Measurements from ENCODE around the gene TENM4. TPM values are rescaled to one million over a fixed set of nuclear protein-coding genes. Genes with fewer than 3 reads are reported as not detected.
A peak's percentile ranks its signal among the peaks of the same experiment; 100 is the strongest.

TENM4 gene
- polyA plus RNA-seq, 1 experiment, result 5.5 TPM

GRCh38 chr11:79237091-79237490, 203.7 kb downstream of the TENM4 start:
- no peak overlapping the region for H3K4me3 ChIP-seq (ENCODE audit: low read depth, low read length)
- peak overlapping the region; percentile 97 for H3K27ac ChIP-seq (ENCODE audit: low read depth, low read length)
- no peak for TF ChIP-seq CTCF (IDR thresholded peaks at IDR 0.05; ENCODE audit: low read depth, low read length)
- DNase-seq (ENCODE audit: low read depth, low spot score), result no peak
- no peaks in the 10 kb centered on the region for H3K27me3 ChIP-seq (ENCODE audit: control insufficient read depth, insufficient read depth, low read length)
- CTCF ChIA-PET, result interaction anchor here (1.0 to 2.1 kb wide), 3 partner anchors 137 to 592 kb away, joined by 3 to 11 read pairs (median 4); no protein-coding TSS in a partner anchor
- POLR2A ChIA-PET, result interaction anchor here (0.9 to 1.5 kb wide), 4 partner anchors 18 to 203 kb away, joined by 3 to 9 read pairs (median 3); partner anchors contain the start of gene TENM4
- no peaks in the 10 kb centered on the region for H3K9me3 ChIP-seq (ENCODE audit: control insufficient read depth, insufficient read depth, low read length)

- H3K27me3 ChIP-seq (ENCODE audit: control insufficient read depth, insufficient read depth, low read length), result no peaks in the 10 kb centered on the region
- peak; percentile 98 for DNase-seq (ENCODE audit: low read depth, low spot score)
- CTCF ChIA-PET, result interaction anchor here (1.7 to 2.1 kb wide), 2 partner anchors 521 to 591 kb away, joined by 3 to 11 read pairs; no protein-coding TSS in a partner anchor
- H3K4me3 ChIP-seq (ENCODE audit: low read depth, low read length), result peak overlapping the region; percentile 3; the same call in 1 of the 2 replicates
- no peaks in the 10 kb centered on the region for H3K9me3 ChIP-seq (ENCODE audit: control insufficient read depth, insufficient read depth, low read length)
- POLR2A ChIA-PET, result interaction anchor here (1.5 kb wide), 1 partner anchor 63 kb away, joined by 3 read pairs; no protein-coding TSS in a partner anchor
- H3K27ac ChIP-seq (ENCODE audit: low read depth, low read length), result peak overlapping the region; percentile 97
- TF ChIP-seq CTCF (IDR thresholded peaks at IDR 0.05; ENCODE audit: low read depth, low read length), result no peak
Measured at GRCh38 chr11:79236541-79236971, 204.3 kb downstream of the TENM4 start.

GRCh38 chr11:79235696-79236095, 205.1 kb downstream of the TENM4 start:
- Histone ChIP-seq H3K4me3 (ENCODE audit: low read depth, low read length) (no peak overlapping the region), H3K27ac (ENCODE audit: low read depth, low read length) (peak overlapping the region; percentile 97), H3K27me3 (ENCODE audit: control insufficient read depth, insufficient read depth, low read length) (no peaks in the 10 kb centered on the region), H3K9me3 (ENCODE audit: control insufficient read depth, insufficient read depth, low read length) (no peaks in the 10 kb centered on the region)
- TF ChIP-seq CTCF (IDR thresholded peaks at IDR 0.05; ENCODE audit: low read depth, low read length), result no peak
- CTCF ChIA-PET, result interaction anchor here (0.6 to 0.9 kb wide), 3 partner anchors 274 to 590 kb away, joined by 3 to 4 read pairs (median 3); no protein-coding TSS in a partner anchor
- POLR2A ChIA-PET, result no interaction called here
- DNase-seq (ENCODE audit: low read depth, low spot score), result no peak

DNA sequence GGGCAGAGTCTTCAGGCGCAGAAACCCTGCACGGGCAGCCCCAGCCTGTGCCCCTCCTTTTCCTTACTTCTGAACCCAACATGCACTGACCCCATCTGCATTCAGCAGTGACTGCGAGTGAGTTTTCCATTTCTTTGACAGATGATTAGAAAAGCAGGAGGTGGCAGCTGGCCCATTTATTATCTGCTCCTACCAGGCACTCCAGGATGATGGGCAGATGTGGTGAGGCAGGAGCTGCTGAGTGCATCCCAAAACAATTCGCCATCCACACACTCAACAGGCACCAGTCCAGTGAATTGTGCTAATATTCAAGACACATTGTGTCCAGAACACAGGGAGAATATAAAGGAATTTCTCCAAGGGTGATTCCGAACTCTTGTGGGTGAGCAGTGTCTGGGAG, 208.5 kb downstream of the TENM4 start:
- no peak for TF ChIP-seq CTCF (IDR thresholded peaks at IDR 0.05; ENCODE audit: low read depth, low read length)
- POLR2A ChIA-PET, result no interaction called here
- no peak overlapping the region for H3K4me3 ChIP-seq (ENCODE audit: low read depth, low read length)
- no peaks in the 10 kb centered on the region for H3K9me3 ChIP-seq (ENCODE audit: control insufficient read depth, insufficient read depth, low read length)
- H3K27me3 ChIP-seq (ENCODE audit: control insufficient read depth, insufficient read depth, low read length), result no peaks in the 10 kb centered on the region
- H3K27ac ChIP-seq (ENCODE audit: low read depth, low read length), result no peak overlapping the region
- CTCF ChIA-PET, result no interaction called here
- no peak for DNase-seq (ENCODE audit: low read depth, low spot score)

- no peak overlapping the region for H3K27ac ChIP-seq (ENCODE audit: low read depth, low read length)
- H3K9me3 ChIP-seq (ENCODE audit: control insufficient read depth, insufficient read depth, low read length), result no peaks in the 10 kb centered on the region
- H3K27me3 ChIP-seq (ENCODE audit: control insufficient read depth, insufficient read depth, low read length), result no peaks in the 10 kb centered on the region
- no peak overlapping the region for H3K4me3 ChIP-seq (ENCODE audit: low read depth, low read length)
- no peak for DNase-seq (ENCODE audit: low read depth, low spot score)
- POLR2A ChIA-PET, result no interaction called here
- no peak for TF ChIP-seq CTCF (IDR thresholded peaks at IDR 0.05; ENCODE audit: low read depth, low read length)
- CTCF ChIA-PET, result no interaction called here
Measured at GRCh38 chr11:79229047-79229446, 211.8 kb downstream of the TENM4 start.
